Caki2 (cell line): ENCODE measurements around the gene GMDS. TPM values are rescaled to one million over a fixed set of nuclear protein-coding genes. Genes with fewer than 3 reads are reported as not detected.

Experiments used
- DNase-seq: peaks from one replicate; pipeline ENCODE4 v3.0.0-alpha.2; 2015; ENCODE audit warnings: low read depth
- in situ Hi-C: cut with HindIII; loops from 2 replicates; pipeline ENCODE4 v1.10.0; 2016; ENCODE audit warnings: low sequenced_read_pairs, low pct_unique_long_range_greater_than_20kb, mixed read lengths
- total RNA-seq: library from RNA; depleted of rRNA; stranded (reverse); fragments of >200 nt; shearing (Covaris generic); gene quantifications from 2 replicates; pipeline ENCODE4 v1.2.3, GENCODE V29; 2014; ENCODE audit warnings: low replicate concordance

Gene GMDS
- total RNA-seq, 1 experiment from 2014 or later: 10.9 TPM

DNA sequence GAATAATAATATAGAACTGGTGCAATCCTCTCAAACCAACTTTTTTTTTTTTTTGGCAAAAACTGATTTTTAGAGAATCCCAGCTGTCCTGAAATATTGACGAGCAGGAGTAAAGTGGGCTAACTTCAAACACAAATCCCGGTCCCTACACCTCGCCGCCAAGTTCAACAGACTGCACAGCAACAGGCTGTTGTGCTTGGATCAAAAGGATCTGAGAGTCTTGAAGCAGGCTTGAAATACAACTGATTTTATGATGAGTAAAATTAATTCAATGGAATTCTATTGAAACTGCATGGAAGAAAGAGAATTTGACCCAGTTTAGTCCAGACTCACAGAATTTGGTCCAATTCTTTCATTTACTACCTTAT lies 463.6 kb downstream of the GMDS start:
- in situ Hi-C loops: no loop called here
- no peak for DNase-seq

DNA sequence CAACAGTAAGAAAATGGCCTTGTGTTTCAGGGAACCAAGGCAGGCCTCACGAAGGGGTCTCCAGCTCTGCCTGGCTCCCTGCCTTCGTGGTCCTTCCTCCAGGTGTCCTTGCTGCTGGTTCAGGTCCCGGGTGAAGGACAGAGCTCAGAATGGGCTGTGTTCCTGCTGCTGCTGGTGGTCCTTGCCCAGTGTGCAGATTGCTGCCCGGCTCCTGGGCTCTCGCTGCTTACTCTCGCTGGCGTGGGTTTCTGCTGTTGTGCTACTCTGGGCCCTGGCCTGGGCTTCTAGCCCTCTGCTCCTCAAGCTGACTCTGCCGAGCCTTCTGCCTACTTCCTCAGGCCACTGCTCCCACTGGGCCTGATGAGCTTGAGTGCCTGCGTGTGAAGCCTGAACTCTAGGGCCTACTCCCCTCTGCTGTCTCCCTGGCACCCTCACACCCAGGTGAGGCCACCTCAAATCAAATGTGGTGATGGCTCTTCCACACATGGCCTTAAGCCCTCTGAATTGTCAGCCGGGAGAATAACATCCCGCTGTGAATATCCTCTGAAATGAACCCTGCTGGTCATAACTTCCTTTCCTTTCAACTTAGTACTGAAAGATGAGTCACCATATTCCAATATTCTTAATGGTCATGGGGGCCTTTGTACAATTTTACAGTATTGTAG lies 464.1 kb downstream of the GMDS start:
- in situ Hi-C loops: no loop called here
- no peak for DNase-seq

DNA sequence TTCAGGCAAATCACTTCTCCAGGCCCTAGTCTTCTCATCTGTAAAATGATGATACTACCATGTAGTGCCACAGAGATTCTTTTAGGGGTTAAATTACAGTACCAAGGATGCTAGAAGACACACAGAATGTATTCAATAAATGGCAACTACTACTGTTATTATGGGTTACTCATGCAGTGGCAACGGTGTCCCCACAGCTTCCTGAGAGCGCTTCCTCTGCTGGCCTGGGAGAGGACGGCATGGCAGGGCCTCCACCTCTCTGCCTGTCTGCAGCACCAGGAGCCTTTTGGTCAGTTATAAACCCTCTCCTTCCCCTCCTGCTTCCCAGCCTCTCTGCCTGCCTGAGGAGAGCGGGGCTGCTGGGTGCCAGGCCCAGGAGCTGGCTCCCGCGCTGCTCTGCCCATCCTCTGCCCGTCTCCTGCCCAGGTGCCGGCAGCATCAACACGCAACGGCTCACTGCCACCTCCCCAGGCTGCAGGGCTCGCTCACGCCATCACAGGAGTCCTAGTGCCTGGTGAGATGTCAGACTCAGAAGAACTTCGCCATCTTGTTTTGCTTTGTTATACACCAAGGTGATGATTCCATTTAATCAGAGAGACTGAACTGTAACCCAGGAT lies 465.0 kb downstream of the GMDS start:
- in situ Hi-C loops: no loop called here

DNA sequence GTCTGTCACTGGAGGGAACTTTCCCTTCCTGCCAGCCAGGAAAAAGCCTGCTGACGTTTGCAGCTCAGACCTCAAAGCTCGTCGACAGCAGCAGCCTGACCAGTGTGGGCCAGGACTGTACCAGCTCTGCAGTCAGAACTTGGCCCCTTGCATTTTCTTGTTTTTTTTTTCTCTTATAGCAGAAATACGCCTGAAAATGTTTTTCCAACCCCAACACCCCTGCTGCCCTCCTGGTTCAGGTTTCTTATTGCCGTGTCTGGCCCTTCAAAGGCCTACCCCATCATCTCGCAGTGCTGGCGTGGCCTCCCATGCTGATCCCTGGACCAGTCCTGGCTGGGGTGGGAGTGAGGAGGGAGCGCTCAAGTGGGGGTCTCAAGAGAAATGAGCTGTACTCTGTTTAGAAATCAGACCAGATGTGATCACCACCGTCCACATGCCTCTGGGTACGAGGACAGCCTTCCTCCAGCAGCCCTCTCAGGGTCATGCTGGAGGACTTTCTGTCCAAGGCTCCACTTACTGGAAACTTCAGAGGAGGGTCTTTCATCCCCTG lies 466.6 kb downstream of the GMDS start:
- in situ Hi-C loops: no loop called here
- DNase-seq: no peak

More for the DNA sequence above, 465.0 kb downstream of the GMDS start:
- DNase-seq: no peak

DNA sequence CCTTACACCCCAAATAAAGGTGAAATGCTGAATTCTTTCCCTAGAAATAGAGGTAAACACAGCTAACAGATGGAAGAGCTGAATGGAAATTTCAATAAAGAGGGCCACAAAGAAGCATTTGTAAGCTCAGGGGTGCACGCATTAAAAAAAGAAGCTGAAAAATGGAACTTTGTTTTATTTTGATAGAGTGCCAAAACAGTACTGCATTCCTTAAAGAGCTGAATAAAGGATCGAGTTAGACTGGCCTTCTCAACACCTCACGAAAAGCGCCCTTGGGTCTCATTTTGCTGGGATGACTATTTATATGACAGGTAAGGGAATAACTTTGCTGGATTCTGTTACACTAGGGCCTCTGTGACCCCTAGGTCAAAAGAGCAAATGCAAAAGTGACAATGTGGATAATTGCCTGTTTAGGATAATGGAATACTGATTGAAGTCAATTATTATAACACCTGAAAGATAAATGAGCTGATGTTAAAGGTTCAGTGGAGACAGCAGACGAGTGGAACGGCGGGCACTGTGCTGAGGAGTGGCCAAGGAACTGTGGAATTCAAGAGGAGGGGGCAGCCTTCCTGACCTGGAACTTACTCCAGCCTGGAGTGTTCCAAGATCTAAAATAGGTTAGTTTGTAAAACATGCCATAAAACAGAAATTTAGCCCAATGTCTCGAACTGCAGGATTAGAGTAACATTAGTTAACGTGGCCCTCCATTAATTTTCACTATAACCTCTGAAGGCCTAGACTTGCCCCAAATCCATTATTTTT lies 467.3 kb downstream of the GMDS start:
- DNase-seq: no peak
- in situ Hi-C loops: no loop called here

DNA sequence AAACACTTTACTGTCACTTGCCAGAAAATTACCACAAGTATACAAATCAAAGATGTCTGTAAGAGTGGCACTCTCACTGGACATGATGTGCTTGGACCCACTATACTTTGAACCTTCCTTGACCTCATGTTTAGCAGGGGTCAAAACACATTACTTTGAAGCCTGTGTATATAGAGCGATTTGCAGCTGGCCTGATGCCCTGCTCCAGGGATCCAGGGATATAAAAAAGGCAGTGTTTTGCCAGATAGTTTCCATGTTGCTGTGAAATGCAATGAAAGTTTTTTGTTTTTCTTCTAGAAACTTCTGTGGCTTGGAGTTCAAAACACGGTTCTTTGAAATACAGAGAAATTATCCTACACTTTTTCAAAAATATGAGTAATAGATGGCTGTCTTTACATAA lies 470.0 kb downstream of the GMDS start:
- no peak for DNase-seq
- in situ Hi-C loops: no loop called here

DNA sequence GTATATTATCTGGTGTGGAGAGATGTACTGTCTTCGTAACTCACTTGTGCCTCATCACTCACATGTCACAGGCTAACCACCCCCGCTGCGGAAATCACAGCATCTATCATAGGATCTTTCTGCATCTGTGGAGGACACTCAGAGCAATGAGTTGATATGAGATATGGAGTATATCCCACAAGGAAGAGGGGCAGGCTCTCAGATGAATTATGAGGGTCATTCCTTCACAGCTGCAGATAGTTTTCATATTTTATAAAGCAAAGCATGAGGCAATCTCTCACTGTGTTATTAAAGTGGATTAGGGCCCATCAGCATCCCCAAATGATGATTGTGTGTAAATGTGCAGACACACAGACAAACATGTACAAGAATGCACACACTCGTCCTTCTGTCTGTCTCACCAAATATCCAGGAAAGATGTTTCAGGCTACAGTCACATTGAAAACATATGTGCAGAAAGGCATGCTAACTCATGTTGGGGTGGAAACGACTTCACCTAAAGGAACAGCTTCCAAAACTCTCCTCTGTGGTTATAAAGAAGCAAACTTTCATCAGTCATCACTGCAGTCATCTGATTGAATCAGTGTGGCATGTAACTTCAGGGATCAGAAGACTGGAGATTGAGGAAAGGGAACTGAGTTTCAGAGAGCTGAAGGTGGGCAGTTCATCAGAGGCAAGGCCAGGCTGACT lies 471.0 kb downstream of the GMDS start:
- in situ Hi-C loops: no loop called here
- DNase-seq: no peak

DNA sequence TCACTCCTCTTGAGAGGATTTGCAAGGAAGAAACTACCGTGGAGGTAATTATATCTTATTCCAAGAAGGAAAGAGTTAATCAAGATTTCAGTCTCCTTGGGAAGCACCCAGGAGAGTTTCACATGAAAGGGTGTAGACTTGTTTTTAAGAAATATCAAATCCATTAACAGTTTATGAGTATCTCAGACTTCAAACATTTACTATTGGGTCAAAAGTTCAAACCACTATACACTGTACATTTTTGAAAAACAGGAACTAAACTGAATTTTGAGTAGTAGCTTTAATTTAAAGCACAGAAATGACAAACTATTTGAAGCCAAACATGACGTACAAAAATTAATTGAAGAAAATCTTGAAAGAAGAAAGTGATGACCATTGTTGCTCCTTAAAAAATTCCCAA lies 471.7 kb downstream of the GMDS start:
- DNase-seq: no peak
- in situ Hi-C loops: no loop called here

DNA sequence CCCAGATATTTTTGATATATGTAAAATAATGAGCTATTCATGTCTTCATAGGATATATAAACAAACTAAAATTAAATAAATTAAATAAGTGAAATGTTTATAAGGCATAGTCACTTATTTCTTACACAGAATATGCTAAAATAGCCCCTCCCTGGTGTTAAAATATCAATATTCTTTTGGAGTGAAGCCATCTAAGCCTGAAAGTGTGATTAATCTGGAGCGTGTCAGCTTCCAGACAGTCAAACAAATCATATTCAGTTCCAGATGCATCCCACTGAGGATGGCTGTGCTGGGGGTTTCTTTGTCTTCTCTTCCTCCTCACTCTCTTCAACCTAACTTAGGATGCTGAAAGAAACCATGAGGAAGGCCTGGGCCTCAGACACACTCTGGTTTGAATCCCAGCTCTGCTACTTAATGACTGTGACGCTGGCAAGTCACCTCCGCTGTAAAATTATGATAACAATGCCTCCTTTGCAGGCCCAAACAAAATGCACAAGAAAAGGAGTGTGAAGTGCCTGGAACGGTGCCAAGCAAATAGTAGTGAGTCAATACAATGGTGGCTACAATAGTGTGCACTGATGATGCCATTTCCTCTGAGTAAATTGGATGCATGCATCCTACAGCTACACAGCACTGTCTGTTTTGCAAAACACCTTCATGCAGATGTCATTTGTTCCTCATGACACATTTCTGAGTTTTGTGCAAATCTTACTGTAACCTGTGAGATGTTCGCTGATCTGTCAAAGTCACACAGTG lies 474.3 kb downstream of the GMDS start:
- no peak for DNase-seq
- in situ Hi-C loops: no loop called here

DNA sequence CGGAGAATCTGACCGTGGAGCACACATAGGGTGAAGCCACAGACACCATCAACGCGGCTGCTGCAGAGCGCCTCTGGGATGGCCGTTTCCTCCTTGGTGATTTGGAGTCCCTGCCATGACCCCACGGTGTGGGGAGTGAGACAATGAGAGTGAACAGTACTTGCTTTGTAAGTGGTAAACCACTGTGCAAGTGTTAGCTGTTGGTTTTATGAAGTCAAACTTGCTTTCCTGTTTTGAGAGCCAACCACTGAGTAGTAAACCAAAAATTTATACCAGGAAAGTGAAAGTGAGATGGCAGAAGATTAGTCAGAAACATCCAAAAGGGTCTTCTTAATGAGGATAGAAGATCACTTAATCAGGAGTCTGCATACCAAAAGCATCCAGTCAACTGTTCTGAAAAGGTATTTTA lies 475.0 kb downstream of the GMDS start:
- in situ Hi-C loops: no loop called here
- DNase-seq: no peak

DNA sequence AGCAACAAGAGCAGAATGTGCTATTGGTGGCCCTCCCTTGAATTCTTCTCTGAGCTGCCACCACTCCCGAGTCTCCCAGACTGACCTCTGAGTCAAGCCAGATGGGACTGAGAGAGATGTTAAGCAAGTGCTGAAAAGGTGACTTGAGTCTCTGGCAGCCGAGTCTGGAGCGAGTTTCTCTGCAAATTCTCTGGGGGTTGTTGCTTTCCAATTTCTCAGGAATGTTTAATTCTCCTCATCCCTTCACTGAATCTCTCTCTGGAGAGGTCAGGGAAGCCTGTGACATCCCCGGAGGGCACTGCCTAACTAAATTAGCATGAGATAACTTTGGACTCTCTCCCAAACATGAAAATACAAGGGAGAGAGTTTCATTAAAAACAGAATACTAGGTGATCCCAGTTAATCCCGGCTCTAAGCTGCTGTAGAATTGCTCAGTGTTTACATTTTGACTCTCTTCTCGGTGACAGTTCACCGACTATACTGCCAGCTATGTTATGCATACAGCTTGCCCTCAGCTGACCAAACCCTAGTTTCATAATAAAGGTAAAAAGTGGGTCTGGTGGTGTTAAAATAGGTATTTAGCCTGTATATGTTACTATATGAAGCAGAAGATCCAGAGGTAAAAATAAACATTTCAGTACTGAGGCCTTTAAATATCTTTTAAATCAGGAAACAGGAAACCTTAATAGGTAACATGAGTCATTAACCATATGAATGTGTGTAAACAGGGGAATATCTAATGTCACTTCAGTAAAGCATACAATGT lies 477.7 kb downstream of the GMDS start:
- in situ Hi-C loops: no loop called here
- DNase-seq: no peak

DNA sequence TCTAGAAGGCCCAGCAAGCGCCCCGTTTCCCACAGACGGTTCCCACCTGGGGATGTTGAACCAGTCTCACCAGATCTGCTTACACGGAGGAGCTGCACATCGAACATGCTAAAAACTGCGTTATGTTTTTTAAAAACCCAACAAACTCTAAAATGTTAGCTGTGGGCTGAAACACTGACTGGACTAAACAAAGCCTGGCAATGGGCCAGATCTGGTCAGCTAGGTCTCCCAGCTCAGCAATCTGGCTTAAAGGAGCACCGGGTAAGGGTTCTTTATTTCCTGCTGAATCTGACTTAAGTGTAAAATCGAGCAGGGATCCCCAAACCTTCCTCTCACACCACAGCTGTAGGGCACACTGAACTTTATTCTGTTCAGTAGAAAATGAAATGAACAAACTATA lies 478.8 kb downstream of the GMDS start:
- in situ Hi-C loops: no loop called here

DNA sequence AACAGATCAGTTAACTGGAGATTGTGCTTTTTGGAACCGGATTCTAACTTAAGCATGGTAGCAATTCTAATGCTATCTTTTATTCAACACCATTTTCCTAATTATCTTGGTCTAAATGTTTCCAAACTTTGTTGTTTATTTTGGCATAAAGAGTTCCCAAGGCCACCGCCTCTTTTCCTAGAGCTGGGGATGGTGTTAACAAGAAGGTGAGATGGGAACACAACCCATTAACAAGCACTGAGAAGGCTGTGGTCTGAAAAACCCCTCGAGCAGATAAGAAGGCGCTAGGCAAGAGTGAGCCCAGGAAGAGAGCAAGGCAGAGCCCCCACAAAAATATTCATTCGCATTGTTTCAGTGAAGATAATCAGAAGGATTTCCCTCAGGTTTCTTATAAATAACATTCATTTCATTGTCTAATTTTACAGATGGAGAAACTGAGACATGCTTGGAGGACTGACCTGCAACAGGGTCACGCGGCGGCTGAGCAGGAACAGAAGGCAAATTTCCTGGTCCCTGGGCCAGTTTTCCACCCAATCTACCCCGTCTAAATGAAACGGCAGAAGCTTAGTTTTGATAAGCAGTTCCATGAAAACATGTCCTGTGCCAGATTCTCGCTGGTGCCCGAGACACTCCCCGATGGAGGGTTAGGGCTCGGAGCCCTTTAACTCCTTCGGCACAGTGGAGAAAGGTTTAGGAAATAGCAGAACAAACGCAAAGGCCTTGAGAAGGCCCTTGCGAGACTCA lies 480.1 kb downstream of the GMDS start:
- in situ Hi-C loops: no loop called here
- no peak for DNase-seq

More for the DNA sequence above, 478.8 kb downstream of the GMDS start:
- DNase-seq: no peak

DNA sequence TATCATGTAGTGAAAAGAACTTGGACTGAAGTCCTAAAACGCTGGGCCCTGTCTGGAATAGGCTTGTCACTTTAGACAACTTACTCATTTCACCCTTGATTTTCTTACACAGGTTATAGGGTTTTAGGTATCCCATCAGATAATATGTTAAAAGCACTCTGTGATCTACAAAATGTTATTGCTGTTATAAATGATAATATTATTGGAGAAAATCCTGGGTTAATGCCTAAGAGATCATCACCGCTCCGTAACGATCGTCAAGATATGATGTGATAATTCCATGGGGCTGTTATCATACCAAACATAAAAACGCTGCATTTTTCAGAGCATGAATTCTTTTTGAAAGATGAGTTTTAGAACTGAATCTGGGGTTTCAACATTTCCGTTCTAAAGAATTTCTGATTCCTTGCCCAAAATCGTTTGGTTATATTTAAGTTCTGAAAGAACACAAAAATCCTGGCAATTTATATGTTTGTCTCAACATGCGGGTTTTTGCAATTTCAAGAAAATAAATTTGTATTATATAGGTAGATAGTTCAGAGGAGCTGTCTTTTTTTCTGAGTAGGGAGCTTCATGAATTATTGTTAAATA lies 480.9 kb downstream of the GMDS start:
- DNase-seq: no peak
- in situ Hi-C loops: no loop called here

DNA sequence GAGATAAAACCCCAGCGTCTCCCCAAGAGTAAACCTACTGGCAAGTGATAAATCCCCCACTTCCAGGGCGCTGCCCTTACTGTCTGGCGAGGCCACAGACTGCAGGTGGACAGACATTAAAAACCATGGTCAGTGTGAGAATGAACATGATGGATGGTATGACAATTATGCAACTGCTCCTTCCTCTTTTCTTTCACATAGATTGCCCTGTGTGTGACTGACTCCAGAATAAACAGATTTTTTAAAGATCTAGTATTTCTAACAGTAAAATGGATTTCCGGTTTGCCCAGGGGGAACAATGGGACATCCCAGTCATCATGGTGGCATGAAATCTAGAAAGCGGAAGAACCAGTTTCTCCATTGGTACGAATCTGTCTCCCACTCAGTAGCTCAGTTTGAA lies 482.0 kb downstream of the GMDS start:
- DNase-seq: no peak

DNA sequence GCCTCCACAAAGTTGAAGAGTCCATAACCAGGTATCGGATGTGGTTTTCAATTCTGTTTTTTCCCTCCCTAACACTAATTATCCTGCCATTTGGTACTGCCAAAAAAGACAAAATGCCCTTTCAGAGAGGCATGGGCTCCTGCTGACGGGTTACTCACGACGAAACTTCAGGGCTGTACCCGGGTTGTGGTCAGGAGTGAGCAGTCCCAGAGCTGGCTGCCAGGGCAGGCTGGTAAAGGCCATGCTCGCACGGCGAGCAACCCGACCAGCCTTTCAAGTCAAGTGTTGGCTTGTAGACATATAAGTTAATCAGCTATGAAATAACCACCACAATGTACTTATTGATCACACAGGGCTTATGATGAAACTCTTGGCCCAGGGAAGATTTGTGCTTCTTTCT lies 483.2 kb downstream of the GMDS start:
- in situ Hi-C loops: no loop called here
- no peak for DNase-seq

More for the DNA sequence above, 482.0 kb downstream of the GMDS start:
- in situ Hi-C loops: no loop called here
